ENCODE measurements around the gene CLCN5. TPM values are rescaled to one million over a fixed set of nuclear protein-coding genes. Genes with fewer than 3 reads are reported as not detected.
A peak's percentile ranks its signal among the peaks of the same experiment; 100 is the strongest.

Gene CLCN5
- total and polyA plus RNA-seq, 2 of the 13 experiments (the other 11 are each of a cell fraction or from before 2014, with no cell fraction given), result 7.8 to 27.3 TPM

- TF ChIP-seq ZBTB37 (CRISPR knock-in tag; IDR thresholded peaks at IDR 0.05), result no peak
- TF ChIP-seq ZSCAN25 (CRISPR knock-in tag; IDR thresholded peaks at IDR 0.05), result no peak
- no peak for TF ChIP-seq CREBL2 (CRISPR knock-in tag; IDR thresholded peaks at IDR 0.05; ENCODE audit: borderline replicate concordance)
- TF ChIP-seq ATAD3A (CRISPR knock-in tag; IDR thresholded peaks at IDR 0.05), result no peak
- no peak for TF ChIP-seq NCOA5 (CRISPR knock-in tag; IDR thresholded peaks at IDR 0.05)
- peak; percentile 34; the same call in 1 of the 2 replicates for TF ChIP-seq RXRA (CRISPR knock-in tag; IDR thresholded peaks at IDR 0.05)
- peak in 1 of 2 experiments; percentile 75; a peak in 2 of 4 replicates for TF ChIP-seq POLR2A (IDR thresholded peaks at IDR 0.05; ENCODE audit: insufficient read depth in 1 of 2, low read depth in 2 of 2, low read length in 2 of 2)
- TF ChIP-seq GATAD2A (CRISPR knock-in tag; IDR thresholded peaks at IDR 0.05), result peak; percentile 67
- no peak for TF ChIP-seq ELF1 (CRISPR knock-in tag; IDR thresholded peaks at IDR 0.05)
- TF ChIP-seq HNF4A (CRISPR knock-in tag; IDR thresholded peaks at IDR 0.05), result peak; percentile 89
- no peak for TF ChIP-seq PHF5A (CRISPR knock-in tag; IDR thresholded peaks at IDR 0.05; ENCODE audit: low read depth, unreplicated experiment)
- TF ChIP-seq, protein P1, sequence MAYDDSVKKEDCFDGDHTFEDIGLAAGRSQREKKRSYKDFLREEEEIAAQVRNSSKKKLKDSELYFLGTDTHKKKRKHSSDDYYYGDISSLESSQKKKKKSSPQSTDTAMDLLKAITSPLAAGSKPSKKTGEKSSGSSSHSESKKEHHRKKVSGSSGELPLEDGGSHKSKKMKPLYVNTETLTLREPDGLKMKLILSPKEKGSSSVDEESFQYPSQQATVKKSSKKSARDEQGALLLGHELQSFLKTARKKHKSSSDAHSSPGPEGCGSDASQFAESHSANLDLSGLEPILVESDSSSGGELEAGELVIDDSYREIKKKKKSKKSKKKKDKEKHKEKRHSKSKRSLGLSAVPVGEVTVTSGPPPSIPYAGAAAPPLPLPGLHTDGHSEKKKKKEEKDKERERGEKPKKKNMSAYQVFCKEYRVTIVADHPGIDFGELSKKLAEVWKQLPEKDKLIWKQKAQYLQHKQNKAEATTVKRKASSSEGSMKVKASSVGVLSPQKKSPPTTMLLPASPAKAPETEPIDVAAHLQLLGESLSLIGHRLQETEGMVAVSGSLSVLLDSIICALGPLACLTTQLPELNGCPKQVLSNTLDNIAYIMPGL (CRISPR knock-in tag; IDR thresholded peaks at IDR 0.05; ENCODE audit: borderline replicate concordance in 1 of 2, low read depth in 1 of 2), result no peak
- TF ChIP-seq EP300 (IDR thresholded peaks at IDR 0.05; ENCODE audit: low read depth in 2 of 2, low read length in 2 of 2), result peak in 1 of 2 experiments; percentile 88; a peak in 2 of 4 replicates
- TF ChIP-seq EP300 (CRISPR knock-in tag; IDR thresholded peaks at IDR 0.05; ENCODE audit: borderline replicate concordance), result peak; percentile 78; the same call in 1 of the 2 replicates
- no peak for TF ChIP-seq CC2D1A (CRISPR knock-in tag; IDR thresholded peaks at IDR 0.05)
Observed at GRCh38 chrX:49877397-49878101, 44.8 kb upstream of the CLCN5 start (continued).
